ENCODE data around the gene DGKQ.

DNA sequence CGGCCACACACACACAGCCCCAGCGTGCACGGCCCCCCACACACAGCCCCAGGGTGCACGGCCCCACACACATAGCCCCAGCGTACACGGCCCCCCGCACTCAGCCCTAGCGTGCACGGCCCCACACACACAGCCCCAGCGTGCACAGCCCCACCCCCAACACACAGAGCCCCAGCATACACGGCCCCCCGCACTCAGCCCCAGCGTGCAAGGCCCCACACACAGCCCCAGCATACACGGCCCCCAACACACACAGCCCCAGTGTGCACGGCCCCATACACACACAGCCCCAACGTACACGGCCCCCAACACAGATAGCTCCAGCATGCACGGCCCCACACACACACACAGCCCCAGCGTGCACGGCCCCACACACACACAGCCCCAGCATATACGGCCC is 58.8 kb downstream of the DGKQ start:
- TF ChIP-seq SUZ12 (IDR thresholded peaks at IDR 0.05; ENCODE audit: extremely low read depth, insufficient read depth, insufficient read length) (no peak), YY1 (IDR thresholded peaks at IDR 0.05; ENCODE audit: insufficient read depth, insufficient read length) (no peak), ZNF274 (IDR thresholded peaks at IDR 0.05; ENCODE audit: low read depth, low read length) (no peak)

All from NT2/D1 (cell line).